Endothelial cell of umbilical vein (primary cell): ENCODE data around the gene TSHZ3. TPM values are rescaled to one million over a fixed set of nuclear protein-coding genes. Genes with fewer than 3 reads are reported as not detected.

Source experiments
- BruUV-seq: library from RNA; stranded (reverse); fragments of 400-500 nt; replicated peaks from 2 replicates; lab custom pipeline; 2021; lab: Mats Ljungman, UMichigan
- CTCF ChIA-PET: fragments of 300-600, 350-600 bp; sonication (Branson Sonifier 250); formaldehyde crosslinking; loops from one replicate; lab custom pipeline; 2021; ENCODE audit warnings: antibody characterized with exemption, inconsistent platforms; lab: Charles Lee
- POLR2A ChIA-PET: fragments of 300-600, 350-600 bp; sonication (Branson Sonifier 250); formaldehyde crosslinking; loops from one replicate; lab custom pipeline; 2021; ENCODE audit warnings: antibody characterized with exemption, inconsistent platforms; lab: Charles Lee
- DNase-seq: peaks from one replicate; pipeline ENCODE4 v3.0.0-alpha.2; 2011; ENCODE audit warnings: low read depth, low spot score
- FAIRE-seq: peaks from 2 replicates; lab custom pipeline; 2011; peaks lifted over from hg19 to GRCh38; lab: Jason Lieb, UNC
- H2AFZ ChIP-seq: 2 replicates; pipeline ENCODE4 v1.6.0; 2012; ENCODE audit warnings: low read depth, low read length, control low read depth, inconsistent platforms
- H3K27ac ChIP-seq: 2 replicates; pipeline ENCODE4 v1.5.1; 2011; ENCODE audit warnings: low read depth, mild to moderate bottlenecking, control low read depth, low read length, moderate library complexity; ENCODE audit not compliant: insufficient read depth
- H3K27me3 ChIP-seq, 2 experiments: 2 replicates each; pipeline versions ENCODE4 v1.6.0 to v1.6.1; 2011; ENCODE audit warnings: low read length in 2 of 2, mixed read lengths in 1 of 2; ENCODE audit not compliant: control insufficient read depth in 2 of 2, insufficient read depth in 2 of 2
- H3K36me3 ChIP-seq, 2 experiments: 2 replicates in 1 of 2; 3 replicates in 1 of 2; pipeline ENCODE4 v1.5.1; 2011; ENCODE audit warnings: low read length in 2 of 2, mild to moderate bottlenecking in 1 of 2, moderate library complexity in 1 of 2; ENCODE audit not compliant: control insufficient read depth in 2 of 2, insufficient read depth in 2 of 2; ENCODE audit errors: extremely low read depth in 1 of 2
- H3K4me1 ChIP-seq: 3 replicates; pipeline ENCODE4 v1.5.1; 2011; ENCODE audit warnings: mild to moderate bottlenecking, low read length; ENCODE audit not compliant: control insufficient read depth, insufficient read depth; ENCODE audit errors: extremely low read depth
- H3K4me2 ChIP-seq: 2 replicates; pipeline ENCODE4 v1.6.1; 2011; ENCODE audit warnings: low read length, control low read depth, mixed read lengths; ENCODE audit not compliant: insufficient read depth
- H3K4me3 ChIP-seq, 3 experiments: fragments of 200-600 bp in 1 of 3; sonication (generic), shearing (Covaris generic) in 1 of 3; replicated peaks in 1 of 3; 2 replicates each; pipeline ENCODE4 v1.5.1; 2011 to 2016; ENCODE audit warnings: control low read depth in 3 of 3, low read length in 3 of 3, mild to moderate bottlenecking in 2 of 3, inconsistent platforms in 1 of 3, low read depth in 1 of 3, moderate library complexity in 1 of 3; ENCODE audit not compliant: insufficient read depth in 1 of 3
- H3K79me2 ChIP-seq: 2 replicates; pipeline ENCODE4 v1.6.0; 2012; ENCODE audit warnings: low read length, inconsistent platforms; ENCODE audit not compliant: control insufficient read depth, insufficient read depth
- H3K9ac ChIP-seq: replicated peaks from 2 replicates; pipeline ENCODE3; 2011; ENCODE audit warnings: low read length, control low read depth; ENCODE audit not compliant: insufficient read depth; ENCODE audit errors: extremely low read depth
- H3K9me1 ChIP-seq: replicated peaks from 3 replicates; pipeline ENCODE4 v1.6.0; 2011; ENCODE audit warnings: mild to moderate bottlenecking, low read length; ENCODE audit not compliant: control insufficient read depth, insufficient read depth; ENCODE audit errors: extremely low read depth
- H3K9me3 ChIP-seq: replicated peaks from 2 replicates; pipeline ENCODE4 v1.5.1; 2012; ENCODE audit warnings: low read length, inconsistent platforms; ENCODE audit not compliant: control insufficient read depth, insufficient read depth
- H4K20me1 ChIP-seq: replicated peaks from 2 replicates; pipeline ENCODE3; 2011; ENCODE audit warnings: mild to moderate bottlenecking, low read length; ENCODE audit not compliant: control insufficient read depth, insufficient read depth; ENCODE audit errors: extremely low read depth
- EZH2 ChIP-seq: IDR thresholded peaks from 2 replicates; pipeline ENCODE4 v1.6.1; 2012; ENCODE audit warnings: borderline replicate concordance, low read depth, mild to moderate bottlenecking, moderate library complexity, low read length, inconsistent platforms; ENCODE audit not compliant: severe bottlenecking
- FOS ChIP-seq: IDR thresholded peaks from 2 replicates; pipeline ENCODE4 v1.6.1; 2011; ENCODE audit warnings: mild to moderate bottlenecking, low read length, moderate library complexity, borderline replicate concordance; ENCODE audit not compliant: insufficient read depth
- GATA2 ChIP-seq: IDR thresholded peaks from 2 replicates; pipeline ENCODE4 v1.7.0; 2011; ENCODE audit warnings: low read depth, mild to moderate bottlenecking, moderate library complexity, mixed read lengths, low read length; ENCODE audit not compliant: insufficient read length, insufficient read depth
- JUN ChIP-seq: IDR thresholded peaks from 2 replicates; pipeline ENCODE4 v1.6.1; 2011; ENCODE audit warnings: borderline replicate concordance, low read depth; ENCODE audit not compliant: insufficient read length, insufficient read depth
- MYC ChIP-seq: IDR thresholded peaks from one replicate; pipeline ENCODE4 v1.6.1; 2011; ENCODE audit warnings: mild to moderate bottlenecking, low read depth, low read length
- POLR2A ChIP-seq: IDR thresholded peaks from 2 replicates; pipeline ENCODE4 v1.6.1; 2012; ENCODE audit warnings: low read depth, mild to moderate bottlenecking, control low read depth, low read length
- POLR2AphosphoS5 ChIP-seq: IDR thresholded peaks from 2 replicates; pipeline ENCODE4 v1.6.1; 2012; ENCODE audit warnings: low read depth, mild to moderate bottlenecking, control low read depth, low read length, moderate library complexity; ENCODE audit not compliant: insufficient read depth
- dilution Hi-C: fragments of 300-500 bp; cut with MboI; formaldehyde crosslinking; loops from one replicate; pipeline ENCODE4 v1.15.0; 2019; ENCODE audit warnings: low sequenced_read_pairs; ENCODE audit not compliant: extremely low pct_ligation_motif_present
- intact Hi-C: fragments of 100-400 bp; cut with micrococcal nuclease; formaldehyde crosslinking; loops from one replicate; pipeline ENCODE4 v1.10.0; 2022
- polyA plus RNA-seq, 4 experiments: library from polyadenylated mRNA; depleted of rRNA in 3 of 4; stranded (reverse) in 3 of 4; unstranded in 1 of 4; fragments of >200 nt; gene quantifications; 2 replicates each; pipeline versions ENCODE4 v1.2.1 to v1.2.3, GENCODE V29; 2011 to 2012; ENCODE audit warnings: missing spikeins in 1 of 4
- total RNA-seq: library from RNA; stranded (reverse); gene quantifications from 2 replicates; pipeline ENCODE4 v1.2.3, GENCODE V29; 2021
- TF ChIP-seq, protein P1 (sequence below), 2 donors: IDR thresholded peaks; 1 replicate in 1 of 2; 2 replicates in 1 of 2; pipeline ENCODE4 v1.5.1; 2011; ENCODE audit warnings: low read length in 2 of 2, mild to moderate bottlenecking in 2 of 2, moderate library complexity in 2 of 2, control low read depth in 1 of 2, inconsistent platforms in 1 of 2, low read depth in 1 of 2; ENCODE audit not compliant: insufficient read depth in 1 of 2; ENCODE audit errors: extremely low read depth in 1 of 2
- TF ChIP-seq, protein P2 (sequence below): IDR thresholded peaks from 2 replicates; pipeline ENCODE4 v1.6.1; 2011; ENCODE audit not compliant: insufficient read depth, insufficient read length

TSHZ3 gene
- total and polyA plus RNA-seq, 2 donors (not counting 3 experiments of a cell fraction or from before 2014, with no cell fraction given) = 1.2 to 6.2 TPM

DNA sequence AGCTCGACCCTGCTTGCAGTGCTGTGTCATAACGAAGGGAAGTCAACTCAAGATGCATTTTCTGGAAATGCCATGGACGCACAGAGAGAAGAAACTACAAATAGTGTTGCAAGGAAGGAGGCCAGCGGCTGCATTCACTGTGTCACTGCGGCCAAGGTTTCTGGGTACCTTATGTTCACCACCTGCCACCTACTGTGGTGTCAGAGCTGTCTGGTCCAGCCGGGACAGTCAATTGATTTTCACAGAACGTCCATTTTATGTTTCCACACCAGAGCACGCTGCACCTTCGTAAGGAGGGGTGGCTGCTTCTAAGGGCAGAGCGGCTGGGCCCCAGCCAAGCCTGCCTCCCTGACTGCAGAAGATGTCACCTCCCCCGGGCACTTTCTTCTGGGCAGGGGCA is 17.7 kb downstream of the TSHZ3 start:
- ChIA-PET POLR2A (no interaction called here), CTCF (interaction anchor here (0.8 to 1.0 kb wide), 2 partner anchors 13 to 26 kb away, joined by 3 read pairs; no protein-coding TSS in a partner anchor)
- intact Hi-C loops = no loop called here
- FAIRE-seq = no peak
- Histone ChIP-seq H3K9me1 (no peaks in the 10 kb centered on the region), H2AFZ (no peak overlapping the region), H3K36me3 (no peaks in the 10 kb centered on the region), H3K27ac (no peak overlapping the region), H3K4me1 (peaks cover 23% of the 10 kb centered on the region), H3K27me3 (no peaks in the 10 kb centered on the region), H3K79me2 (no peaks in the 10 kb centered on the region), H3K4me2 (no peak overlapping the region), H3K9me3 (no peaks in the 10 kb centered on the region), H3K4me3 (no peak overlapping the region), H4K20me1 (no peaks in the 10 kb centered on the region), H3K9ac (no peak overlapping the region)
- BruUV-seq = no TSS peak
- TF ChIP-seq JUN = no peak
- TF ChIP-seq, protein P1, sequence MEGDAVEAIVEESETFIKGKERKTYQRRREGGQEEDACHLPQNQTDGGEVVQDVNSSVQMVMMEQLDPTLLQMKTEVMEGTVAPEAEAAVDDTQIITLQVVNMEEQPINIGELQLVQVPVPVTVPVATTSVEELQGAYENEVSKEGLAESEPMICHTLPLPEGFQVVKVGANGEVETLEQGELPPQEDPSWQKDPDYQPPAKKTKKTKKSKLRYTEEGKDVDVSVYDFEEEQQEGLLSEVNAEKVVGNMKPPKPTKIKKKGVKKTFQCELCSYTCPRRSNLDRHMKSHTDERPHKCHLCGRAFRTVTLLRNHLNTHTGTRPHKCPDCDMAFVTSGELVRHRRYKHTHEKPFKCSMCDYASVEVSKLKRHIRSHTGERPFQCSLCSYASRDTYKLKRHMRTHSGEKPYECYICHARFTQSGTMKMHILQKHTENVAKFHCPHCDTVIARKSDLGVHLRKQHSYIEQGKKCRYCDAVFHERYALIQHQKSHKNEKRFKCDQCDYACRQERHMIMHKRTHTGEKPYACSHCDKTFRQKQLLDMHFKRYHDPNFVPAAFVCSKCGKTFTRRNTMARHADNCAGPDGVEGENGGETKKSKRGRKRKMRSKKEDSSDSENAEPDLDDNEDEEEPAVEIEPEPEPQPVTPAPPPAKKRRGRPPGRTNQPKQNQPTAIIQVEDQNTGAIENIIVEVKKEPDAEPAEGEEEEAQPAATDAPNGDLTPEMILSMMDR (IDR thresholded peaks at IDR 0.05; ENCODE audit: extremely low read depth in 1 of 2, insufficient read depth in 1 of 2, low read depth in 1 of 2, low read length in 2 of 2) = no peak
- TF ChIP-seq MYC = no peak
- no peak for TF ChIP-seq POLR2A
- TF ChIP-seq, protein P2, sequence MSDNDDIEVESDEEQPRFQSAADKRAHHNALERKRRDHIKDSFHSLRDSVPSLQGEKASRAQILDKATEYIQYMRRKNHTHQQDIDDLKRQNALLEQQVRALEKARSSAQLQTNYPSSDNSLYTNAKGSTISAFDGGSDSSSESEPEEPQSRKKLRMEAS = no peak
- TF ChIP-seq POLR2AphosphoS5 = no peak
- TF ChIP-seq FOS = no peak
- TF ChIP-seq EZH2 = no peak
- no peak for TF ChIP-seq GATA2
- DNase-seq = no peak
- dilution Hi-C loops = no loop called here
